GM10847 (cell line): ENCODE results near the gene FZD10.

ENCODE experiments used
- POLR2A ChIP-seq: IDR thresholded peaks from 2 replicates; pipeline ENCODE4 v1.6.1; 2011; ENCODE audit not compliant: insufficient read length; ENCODE audit errors: extremely low read depth

FZD10 gene

GRCh38 chr12:130198663-130199060 is 36.4 kb downstream of the FZD10 start:
- TF ChIP-seq POLR2A = no peak

- no peak for TF ChIP-seq POLR2A
Measured at GRCh38 chr12:130199581-130200390, 37.5 kb downstream of the FZD10 start.

DNA sequence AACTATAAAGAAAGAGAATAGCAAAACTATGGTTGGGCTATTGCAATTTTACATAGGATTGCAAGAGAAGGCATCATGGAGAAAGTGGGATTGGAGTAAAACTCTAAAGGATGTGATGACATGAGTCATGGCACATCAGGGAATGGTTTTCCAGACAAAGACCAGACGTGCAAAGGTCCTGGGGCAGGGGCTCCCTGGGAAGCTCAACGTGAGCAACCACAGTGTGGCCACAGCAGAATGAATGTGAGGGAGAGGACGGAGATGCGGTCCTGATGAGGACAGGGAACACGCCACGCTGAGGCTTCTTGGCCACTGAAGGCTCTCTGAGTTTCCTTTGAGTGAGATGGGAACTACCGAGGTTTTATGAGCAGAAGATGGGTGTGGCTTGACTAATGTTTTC is 38.2 kb downstream of the FZD10 start:
- no peak for TF ChIP-seq POLR2A

GRCh38 chr12:130201037-130201436 is 38.8 kb downstream of the FZD10 start:
- TF ChIP-seq POLR2A = no peak

GRCh38 chr12:130202201-130202600 is 39.9 kb downstream of the FZD10 start:
- no peak for TF ChIP-seq POLR2A

- no peak for TF ChIP-seq POLR2A
Measured at GRCh38 chr12:130203151-130203550, 40.9 kb downstream of the FZD10 start.

DNA sequence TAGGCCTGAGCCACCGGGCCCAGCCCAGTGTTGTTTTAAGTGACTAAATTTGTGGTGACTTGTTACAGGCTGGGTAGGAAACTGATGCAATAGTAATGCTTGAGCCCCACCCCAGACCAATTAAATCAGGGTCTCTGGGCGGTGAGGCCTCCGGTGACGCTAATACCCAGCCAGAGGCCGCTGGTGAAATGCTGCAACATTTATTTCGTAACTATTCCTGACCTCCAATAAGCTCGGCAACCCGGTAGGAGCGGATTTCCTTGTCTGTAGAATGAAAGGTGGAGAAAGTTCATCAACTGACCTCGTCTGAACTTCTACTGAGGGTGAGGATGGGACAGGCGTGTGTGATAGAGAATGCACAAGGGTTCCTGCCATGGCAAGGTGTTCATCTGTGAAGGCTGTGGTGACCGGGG is 42.3 kb downstream of the FZD10 start:
- no peak for TF ChIP-seq POLR2A

- TF ChIP-seq POLR2A = no peak
Measured at GRCh38 chr12:130205495-130205894, 43.2 kb downstream of the FZD10 start.

DNA sequence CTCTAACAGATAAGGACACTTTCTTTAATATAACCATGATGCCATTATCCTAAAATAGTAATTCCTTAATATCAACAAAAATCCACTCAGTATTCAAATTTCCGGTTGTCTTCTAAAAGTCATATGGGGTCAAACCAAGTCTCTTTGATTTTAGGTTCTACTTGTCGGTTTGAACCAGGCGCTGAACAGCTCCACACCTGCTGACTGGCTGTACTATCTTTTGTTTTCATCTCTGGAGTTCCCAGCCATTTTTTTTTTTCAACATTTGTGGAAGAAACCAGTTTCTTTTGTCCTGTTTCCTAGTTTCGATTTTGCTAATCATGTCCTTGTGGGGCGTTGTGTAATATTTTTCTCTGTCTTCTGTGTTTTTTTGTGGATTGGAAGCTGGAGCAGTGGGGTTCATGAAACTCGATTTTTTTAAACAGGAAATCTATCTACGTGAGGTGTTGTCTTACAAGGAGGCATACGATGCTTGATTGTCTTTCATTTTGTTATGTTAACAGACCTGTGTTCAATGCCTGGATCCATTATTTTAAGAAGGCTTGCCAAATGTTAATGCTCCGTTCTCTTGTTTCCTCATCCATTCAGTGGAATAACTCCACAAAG is 50.2 kb downstream of the FZD10 start:
- no peak for TF ChIP-seq POLR2A

- TF ChIP-seq POLR2A = no peak
Measured at GRCh38 chr12:130213249-130213648, 51.0 kb downstream of the FZD10 start.

DNA sequence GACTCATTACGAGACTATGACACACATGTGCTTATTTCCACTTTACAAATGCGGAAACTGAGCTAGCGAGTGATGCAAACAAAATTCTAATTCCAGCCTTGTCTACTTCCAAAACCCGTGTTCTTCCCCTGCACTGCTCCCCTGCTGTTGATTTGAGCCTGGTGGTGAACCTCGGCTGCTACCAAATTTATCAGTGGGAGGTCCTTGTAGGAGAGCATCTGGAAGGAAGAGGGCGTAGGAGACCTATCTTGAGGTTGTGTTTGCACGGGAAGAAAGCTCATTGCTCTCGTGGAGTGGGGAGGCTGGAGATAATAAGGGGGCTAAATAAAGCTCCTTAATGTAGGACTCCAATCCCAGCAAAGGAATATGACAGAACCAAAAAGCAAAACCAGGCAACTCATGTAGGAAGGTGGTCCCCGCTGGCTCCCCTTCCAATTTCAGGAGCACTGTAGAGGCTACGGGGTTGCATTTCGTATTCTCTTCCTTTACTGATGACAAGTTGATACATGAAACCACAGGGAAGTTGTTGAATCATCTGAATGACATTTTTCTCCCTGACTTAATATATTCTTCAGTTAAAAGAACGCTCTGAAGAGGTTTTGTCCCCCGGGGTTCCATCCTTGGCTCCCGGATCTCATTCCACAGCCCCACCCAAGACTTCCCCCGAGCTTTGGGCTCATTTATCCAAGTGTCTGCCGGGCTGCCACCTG is 52.6 kb downstream of the FZD10 start:
- TF ChIP-seq POLR2A = no peak
